IMR-90 (cell line): ENCODE measurements around the gene VPS37B.

Experiments used
- CTCF ChIP-seq: conservative IDR thresholded peaks from 2 replicates; pipeline ENCODE4 v1.5.1; 2012; ENCODE audit warnings: mild to moderate bottlenecking, low read depth, low read length, improper control_type of control experiment
- RFX5 ChIP-seq: IDR thresholded peaks from 2 replicates; pipeline ENCODE4 v1.8.0; 2012; ENCODE audit warnings: low read depth, mild to moderate bottlenecking, low read length, moderate library complexity
- SMC3 ChIP-seq: fragments of 150-350 bp; IDR thresholded peaks from 2 replicates; pipeline ENCODE4 v1.6.1; 2016; ENCODE audit warnings: low read depth, mild to moderate bottlenecking, antibody characterized with exemption, low read length, moderate library complexity

GRCh38 chr12:122820838-122821271 lies 75.1 kb downstream of the VPS37B start:
- TF ChIP-seq RFX5 (no peak), CTCF (no peak), SMC3 (no peak)
